Activated effector memory CD4-positive, alpha-beta T cell treated with Interleukin-2 at 50 U/mL for 16 hours (primary cell): ENCODE measurements around the gene SLC35B2.

Experiments used
- DNase-seq: peaks from one replicate; pipeline ENCODE4 v3.0.0-alpha.2; 2020

SLC35B2 gene, protein sequence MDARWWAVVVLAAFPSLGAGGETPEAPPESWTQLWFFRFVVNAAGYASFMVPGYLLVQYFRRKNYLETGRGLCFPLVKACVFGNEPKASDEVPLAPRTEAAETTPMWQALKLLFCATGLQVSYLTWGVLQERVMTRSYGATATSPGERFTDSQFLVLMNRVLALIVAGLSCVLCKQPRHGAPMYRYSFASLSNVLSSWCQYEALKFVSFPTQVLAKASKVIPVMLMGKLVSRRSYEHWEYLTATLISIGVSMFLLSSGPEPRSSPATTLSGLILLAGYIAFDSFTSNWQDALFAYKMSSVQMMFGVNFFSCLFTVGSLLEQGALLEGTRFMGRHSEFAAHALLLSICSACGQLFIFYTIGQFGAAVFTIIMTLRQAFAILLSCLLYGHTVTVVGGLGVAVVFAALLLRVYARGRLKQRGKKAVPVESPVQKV

DNA sequence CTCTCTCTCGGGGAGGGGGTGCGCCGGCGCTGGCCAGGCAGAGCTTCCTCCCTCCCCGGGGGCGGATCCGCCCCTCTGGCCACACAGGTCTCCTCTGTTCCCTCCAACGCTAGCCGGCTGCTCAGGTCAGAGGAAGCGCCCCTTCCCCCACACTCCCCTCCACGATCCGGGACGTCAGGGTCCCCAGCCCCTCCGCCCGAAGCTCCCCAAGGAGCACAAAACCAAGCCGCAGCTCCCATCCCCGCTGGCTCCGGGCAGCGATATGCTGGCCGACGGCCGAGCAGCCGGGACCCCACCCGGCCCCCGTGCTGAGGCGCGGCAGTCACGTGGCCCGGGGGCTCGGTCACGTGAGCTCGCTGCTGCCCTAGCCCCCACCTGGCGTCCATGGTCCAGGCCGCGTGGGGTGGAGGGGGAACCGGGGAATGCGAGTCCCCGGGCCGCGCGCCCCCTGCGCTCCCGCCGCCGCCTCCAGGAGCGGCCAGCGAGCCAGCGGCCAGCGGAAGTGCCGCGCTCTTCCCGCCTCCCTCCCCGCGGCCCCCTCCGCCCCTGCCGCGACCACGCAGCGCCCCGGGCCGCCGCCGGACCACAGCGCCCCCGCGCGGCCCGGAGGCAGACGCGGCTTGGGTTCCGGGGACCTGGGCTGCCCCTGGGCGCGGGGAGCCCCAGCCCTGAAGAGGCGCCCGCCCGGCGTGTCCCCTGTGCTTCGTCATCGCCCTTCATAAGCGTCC is at the start of gene SLC35B2:
TSS of gene SLC35B2 (minus strand) at position 504 of the 728 bp plus-strand sequence. CDS start at position 386, 118 bp downstream.
- DNase-seq, result peak; percentile 62

DNA sequence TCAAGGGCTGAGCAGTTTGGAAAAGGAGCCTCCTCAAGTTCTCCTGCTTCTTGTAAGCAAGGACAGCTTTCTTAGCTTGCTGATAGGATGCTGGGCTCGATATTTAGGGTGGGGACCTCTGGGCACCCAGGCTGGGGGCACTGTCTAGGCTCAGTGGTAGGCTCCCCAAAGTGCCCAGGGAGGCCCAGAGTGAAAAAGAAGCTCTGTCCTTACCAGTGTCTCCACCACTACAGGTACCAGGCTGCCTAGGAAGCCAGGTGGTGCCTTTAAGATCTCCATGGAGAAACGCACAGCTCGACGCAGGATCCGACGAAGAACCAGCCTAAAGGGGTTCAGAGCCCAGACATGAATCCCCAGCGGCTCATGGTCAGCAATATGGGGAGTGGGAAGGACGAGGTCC is 49.4 kb upstream of the SLC35B2 start:
- DNase-seq, result no peak

DNA sequence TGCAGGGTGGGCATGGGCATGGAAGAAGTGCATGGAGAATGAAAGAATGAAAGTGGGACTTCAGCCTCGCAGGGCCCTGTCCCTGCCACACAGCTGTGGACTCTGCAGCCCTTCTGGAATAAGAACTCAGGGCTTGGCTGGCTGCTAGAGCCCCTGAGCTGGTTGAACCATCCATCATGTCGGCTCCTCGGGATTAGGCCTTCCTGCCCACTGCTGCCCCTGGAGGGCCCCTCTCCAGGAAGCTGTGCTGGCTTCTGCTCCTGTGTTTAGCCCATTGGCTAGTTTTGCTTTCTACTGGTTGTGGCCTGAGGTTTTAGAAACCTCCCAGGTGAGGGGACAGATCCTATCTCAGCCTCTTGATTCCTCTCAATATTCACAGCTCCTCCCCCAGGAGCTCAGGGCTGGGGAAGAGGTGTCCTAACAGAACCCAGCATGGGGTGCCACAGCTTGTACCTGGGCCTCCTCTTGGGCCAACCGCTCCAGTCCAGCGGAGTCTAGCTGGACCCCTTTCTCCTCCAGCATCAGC is 47.9 kb upstream of the SLC35B2 start:
- DNase-seq, result no peak

DNA sequence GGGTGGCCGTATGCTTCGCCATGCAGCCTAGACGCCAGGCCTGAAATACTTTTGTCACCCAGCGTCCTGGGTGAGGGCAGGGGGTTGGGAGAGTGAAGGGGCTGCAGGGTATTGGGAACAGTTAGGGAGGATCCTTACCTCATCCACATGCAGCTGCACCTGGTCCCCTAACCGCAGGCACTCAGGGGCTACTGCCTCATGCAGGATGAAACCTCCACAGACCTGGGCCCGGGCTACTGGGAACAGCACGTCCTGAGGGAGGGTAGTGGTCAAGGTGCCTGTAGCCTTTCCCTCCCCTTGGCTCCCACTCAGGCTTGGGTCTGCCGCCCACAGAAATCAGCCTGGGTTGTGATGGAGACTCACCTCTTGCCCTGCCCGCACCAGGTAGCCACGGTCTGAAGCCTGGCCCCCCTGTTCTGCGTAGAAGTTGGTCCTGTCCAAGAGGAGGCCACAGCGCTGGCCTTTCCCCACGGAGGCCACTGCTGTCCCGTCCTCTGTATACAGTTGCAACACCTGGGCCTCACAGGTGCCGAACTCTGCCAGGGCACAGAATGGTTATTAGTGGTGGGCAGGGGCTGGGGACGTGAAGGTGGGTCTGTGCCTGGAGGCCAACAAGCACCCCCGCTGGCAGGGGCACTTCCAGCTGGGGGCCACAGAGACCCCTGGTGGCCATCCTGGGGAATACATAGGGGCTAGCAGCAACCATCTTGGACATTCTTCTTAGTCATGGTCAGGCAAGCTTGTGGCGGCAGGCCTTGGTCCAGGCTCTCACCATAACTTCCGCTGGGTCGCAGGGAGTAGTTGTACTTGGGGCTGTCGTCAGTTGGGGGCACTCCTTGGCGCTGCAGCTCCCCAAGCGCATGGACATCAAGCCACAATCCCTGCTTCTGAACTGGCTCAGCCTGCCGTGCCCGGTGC is 47.2 kb upstream of the SLC35B2 start:
- DNase-seq, result peak; percentile 15

DNA sequence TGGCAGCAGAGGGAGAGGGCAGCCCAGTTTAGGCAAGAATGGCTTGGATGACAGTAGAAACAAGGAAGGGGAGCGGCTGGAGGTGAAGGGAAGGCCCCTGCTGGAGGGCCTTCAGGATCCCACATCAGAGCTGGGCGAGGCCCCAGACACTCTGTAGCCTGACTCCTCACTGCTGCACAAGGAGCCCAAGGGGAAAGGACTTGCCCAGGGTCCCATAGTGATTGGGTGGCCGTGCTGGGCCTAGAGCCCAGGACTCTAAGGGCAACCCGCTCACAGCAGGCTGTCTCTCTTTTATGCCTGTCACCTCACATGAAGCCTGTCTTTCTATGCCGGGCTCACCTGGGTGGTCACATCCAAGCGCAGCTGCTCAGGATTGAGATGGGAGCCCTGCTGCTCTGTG is 46.5 kb upstream of the SLC35B2 start:
- DNase-seq, result no peak

DNA sequence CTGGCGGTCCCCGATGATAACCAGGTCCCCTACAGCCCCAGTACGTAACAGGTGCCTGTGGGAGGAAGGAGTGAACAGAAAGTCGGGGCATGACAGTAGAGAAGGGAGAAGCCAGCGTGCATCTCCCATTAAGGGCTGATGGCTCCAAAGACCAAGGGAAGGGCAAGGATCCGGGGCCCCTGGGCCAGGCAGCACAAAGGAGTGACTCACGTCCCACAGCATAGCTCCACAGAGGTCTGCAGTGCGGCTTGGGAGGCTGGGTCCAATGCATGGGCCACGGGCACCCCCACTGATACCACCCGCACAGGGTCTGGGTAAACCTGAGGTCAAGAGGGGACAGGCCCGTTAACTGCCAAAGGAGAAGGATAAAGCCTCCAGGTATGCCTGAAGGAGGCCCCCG is 45.5 kb upstream of the SLC35B2 start:
- DNase-seq, result no peak

DNA sequence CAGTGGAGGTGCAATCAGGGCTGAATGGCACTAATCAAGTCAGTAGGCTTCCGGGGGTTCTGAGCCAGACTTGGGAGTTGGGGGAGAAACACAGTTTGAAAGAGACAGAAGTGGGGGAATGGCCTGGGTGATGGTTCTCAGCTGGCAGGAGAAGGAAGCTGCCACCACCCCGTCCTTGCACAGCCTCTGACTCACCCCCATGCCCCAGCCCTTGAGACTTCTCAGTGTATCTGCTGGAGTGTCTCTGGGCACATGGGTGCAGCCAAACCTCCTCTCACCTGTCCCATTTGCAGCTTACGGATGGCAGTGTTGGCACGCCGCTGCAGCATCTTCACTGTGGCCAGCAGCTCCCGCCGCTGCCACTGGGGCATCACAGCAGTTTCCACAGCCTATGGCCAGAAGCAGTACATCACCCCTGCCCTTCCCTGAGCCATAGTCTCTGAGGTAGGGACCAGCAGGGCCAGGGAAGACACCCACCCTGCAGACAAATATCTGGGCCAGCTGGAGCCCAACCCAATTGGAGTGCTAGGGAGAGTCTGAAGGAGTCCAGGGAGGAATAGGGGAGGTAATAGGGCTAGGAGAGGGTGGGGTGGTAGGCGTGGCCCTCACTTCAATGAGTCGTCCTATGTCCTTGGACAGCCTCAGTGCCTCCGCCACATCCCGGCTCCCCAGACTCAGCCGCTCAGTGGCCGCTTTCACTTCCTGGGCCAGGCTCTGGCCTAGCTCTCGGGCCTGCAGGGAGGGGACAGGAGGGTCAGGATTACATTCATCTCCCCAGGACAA is 44.6 kb upstream of the SLC35B2 start:
- DNase-seq, result no peak

DNA sequence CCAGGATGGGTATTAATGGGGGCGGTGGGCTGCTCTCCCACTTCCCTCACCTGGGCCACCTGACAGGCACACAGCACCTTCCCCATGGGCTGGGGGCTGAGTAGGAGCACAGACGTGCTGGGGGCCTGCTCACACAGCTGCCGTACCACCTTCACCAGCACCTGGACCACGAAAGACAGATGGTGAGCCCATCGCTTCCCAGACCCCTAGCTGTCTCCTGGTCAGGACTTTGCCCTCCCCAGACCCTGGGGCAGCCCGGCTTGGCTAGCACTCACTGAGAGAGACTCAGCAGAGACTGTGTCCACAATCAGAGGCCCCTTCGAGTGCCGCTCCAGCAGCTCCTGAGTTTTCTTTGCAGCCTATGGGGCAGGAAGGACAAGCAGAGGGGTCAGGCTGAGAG is 43.8 kb upstream of the SLC35B2 start:
- no peak for DNase-seq

DNA sequence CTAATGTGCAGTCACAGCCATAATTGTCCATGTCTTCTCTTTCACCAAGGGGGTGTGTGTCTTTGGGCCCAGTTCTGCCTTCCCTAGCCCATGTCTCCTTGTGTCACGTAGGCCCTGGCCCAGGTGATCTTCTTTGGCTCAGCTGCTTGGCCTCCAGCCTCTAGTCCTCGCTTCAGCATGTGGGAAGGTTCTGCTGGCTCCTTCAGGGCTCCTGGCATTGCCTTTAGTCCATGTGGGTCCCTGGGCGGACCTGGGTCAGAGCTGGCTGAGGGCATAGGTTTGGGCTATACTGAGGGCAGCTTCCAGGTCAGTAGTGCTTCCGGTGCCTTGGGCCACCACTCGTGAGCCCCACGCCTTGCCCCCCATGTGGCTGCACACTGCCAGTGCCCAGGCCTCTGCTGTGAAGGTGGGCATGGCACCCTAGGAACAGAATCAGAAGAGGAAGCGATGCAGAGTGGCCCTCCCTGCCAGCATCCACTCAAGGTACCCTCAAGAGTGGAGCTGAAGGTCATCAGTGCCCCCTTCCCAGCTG is 43.0 kb upstream of the SLC35B2 start:
- DNase-seq, result no peak

DNA sequence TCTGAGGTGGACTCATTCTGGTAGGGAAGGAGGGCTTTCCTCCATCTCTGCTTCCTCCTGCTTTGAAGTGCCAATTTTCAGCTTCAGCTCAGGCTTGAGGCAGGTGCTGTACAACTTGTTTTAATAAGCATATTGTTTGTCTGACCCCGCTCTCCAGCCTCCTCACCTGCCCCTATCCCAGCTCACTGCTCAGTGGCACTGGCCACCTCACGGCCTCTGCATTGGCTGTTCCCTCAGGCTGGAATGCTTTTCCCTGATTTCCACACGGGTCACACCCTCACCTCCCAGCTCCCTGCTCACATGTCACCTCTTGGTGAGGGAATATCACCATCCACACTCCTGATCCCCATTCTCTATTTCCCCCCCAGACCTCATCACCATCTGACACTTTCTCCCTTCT is 41.5 kb upstream of the SLC35B2 start:
- DNase-seq, result no peak

DNA sequence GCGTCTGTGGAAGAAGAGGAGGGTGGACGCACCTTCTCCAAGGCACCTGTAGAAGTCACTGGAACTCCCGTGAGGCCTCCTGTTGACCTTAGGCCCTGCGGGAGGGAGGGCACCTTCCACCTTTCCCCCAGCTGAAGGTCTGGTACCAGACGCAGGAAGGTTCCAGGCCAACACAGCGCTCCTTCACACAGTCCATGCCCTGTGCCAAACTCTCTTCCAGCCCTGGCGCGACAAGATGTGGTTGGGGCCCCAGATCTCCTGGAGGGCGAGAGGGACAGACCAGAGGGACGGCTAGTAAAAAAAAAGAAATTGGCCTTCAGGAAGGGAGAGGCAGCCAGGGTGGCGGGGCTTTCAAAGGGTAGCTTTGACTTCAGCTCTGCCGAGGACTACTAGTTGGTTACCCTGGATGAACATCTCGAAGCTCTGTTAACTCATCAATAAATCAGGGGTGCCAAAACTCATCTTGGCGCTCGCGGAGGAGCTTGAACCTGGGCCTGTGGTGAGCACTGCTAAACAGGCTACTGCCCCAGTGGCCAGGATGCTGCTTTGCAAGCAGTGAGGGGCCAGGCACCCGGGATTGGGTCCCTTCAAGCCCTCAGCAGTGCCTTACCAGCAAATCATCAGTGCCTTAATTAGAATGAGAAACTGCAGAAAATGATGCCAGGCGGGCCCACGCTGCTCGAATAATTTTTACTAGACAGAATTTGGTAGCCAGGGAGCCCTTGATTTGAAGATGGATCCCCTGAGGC is 40.9 kb upstream of the SLC35B2 start:
- no peak for DNase-seq

DNA sequence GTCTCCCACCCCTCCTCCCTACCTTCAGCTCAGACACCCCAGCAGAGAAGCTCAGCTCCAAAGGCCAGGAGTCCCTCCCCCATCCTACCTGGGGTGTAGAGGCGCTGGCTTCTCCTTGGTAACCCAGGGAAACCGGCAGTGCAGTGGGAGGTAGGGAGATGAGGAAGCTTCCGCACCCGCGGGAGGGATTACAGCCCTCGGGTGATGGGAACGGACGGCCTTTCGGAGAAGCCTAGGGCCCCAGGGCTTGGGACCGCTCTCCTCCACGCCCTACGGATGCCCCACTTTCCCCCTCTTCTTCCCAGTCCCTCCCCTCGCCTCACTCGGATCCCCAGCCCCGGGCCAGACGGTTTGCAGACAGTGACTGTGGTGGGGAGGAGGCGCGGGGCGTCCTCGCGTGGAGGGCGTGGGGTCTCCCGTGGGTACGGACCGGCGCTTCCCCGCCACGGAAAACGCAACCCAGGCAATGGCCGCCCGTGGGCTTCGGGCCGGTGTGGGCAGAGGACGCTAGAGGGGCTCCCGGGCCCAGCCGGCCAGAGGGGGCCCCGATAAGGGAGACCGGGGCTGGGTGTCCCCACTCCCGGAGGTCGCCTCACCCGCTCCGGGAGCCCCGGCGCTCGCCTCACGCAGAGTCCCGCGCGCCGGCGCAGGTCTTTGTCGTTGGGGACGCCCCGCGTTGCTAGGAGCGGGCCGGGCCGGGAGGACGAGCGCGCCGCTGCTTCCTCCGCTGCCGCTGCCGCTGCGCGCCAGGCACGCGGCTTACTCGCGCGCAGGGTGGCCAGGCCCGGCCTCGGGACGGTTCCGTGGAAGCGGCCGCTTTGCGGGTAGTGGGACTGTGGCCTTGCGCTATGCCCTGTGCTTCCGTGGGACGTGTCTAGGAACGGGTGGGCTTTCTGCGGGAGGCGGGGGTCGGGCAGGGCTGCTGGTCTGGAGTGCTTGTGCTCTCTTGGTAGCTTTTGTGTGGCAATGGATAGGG is 40.0 kb upstream of the SLC35B2 start:
- DNase-seq, result peak; percentile 13

DNA sequence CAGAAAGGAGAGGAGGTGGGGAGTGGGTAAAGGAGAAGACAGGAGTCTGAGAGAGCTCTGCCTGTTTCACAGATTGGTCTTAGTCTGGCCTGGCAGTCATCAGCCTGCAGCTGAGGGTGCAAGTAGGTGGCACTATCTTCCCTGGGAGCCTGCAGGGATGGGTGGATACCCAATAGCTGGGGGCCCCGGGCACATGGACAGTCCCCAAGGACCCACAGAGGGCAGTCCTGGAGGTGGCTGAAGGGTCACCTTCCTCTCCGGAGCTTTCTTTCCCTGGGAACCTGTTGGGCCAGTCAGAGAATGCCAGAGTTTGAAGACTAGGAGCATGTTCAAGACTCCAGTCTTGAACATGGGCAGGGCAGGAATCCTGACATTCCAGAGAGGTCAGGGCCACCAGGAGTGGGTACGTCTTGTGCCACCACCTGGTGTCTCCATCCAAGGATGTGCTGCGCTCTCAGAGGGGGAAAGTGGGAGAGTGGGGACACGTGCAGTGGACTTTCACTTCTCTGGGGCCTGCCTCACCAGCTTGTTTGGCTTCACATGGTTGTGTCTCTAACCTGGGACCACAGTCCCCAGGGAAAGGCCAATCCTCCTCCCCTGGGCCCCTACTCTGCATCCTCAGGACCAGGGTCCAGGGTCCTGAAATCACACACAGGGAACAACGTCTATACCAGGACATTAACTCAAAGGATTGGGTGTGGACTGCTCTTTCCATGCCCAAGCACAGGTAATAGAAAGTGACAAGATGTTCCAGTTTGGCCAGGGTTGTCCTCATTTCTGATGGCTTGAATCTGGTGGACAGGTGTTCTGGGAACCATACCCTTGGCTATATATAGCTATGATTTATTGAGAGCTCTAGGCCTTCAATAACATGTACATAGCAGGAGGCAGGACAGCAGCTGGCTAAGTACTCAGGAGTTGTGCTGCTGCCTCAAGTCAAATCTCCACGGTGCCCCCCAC is 37.8 kb upstream of the SLC35B2 start:
- no peak for DNase-seq

DNA sequence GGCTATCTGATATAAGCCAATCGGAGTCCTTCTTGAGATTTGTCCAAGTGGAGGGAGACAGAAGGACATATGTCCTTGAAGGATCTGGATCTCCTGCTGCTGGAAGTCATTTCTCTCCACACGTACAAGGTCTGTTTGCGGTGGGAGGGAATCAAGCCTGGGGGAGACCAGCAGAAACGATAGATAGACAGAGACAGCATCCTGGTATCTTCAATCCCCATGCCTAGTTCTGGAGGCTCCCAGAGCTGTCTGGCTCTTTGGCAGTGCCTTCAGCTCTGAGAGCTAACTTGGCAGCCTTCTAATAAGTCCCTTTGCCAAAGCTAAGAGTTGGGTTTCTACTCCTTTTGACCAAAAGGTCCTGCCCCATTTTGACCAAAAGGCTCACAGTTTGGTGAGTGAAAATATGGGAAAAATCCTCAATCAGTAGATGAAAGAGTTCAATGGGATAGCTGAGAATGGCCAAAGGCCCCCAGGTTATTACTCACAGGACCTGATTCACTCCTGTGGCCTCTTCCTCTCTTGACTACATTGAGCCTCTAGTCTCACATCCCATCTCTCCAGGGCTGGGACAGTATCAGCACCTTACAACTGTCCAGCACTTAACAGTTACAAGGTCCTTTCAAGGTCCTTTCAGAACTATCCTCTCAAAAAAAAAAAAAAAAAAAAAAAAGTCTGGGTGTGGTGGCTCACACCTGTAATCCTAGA is 35.5 kb upstream of the SLC35B2 start:
- DNase-seq, result no peak

DNA sequence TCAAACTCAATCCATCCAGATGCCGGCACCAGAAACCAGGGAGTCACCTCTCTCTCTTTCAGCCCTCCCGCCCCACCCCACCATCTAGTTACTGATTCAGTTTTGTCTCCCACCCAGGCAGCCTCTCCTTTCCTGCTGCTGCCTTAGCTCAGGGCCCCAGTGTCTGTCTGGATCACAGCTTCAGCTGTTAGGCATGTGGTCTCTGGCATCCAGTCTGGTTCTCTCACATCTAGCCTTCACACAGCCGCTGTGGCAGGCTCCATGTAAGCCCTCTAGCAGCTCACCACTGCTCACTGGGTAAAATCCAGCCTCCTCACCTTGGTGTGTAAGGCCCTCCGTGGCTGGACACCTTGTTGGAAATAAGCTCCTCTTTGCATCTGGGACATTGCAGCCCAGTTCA is 34.5 kb upstream of the SLC35B2 start:
- DNase-seq, result no peak

DNA sequence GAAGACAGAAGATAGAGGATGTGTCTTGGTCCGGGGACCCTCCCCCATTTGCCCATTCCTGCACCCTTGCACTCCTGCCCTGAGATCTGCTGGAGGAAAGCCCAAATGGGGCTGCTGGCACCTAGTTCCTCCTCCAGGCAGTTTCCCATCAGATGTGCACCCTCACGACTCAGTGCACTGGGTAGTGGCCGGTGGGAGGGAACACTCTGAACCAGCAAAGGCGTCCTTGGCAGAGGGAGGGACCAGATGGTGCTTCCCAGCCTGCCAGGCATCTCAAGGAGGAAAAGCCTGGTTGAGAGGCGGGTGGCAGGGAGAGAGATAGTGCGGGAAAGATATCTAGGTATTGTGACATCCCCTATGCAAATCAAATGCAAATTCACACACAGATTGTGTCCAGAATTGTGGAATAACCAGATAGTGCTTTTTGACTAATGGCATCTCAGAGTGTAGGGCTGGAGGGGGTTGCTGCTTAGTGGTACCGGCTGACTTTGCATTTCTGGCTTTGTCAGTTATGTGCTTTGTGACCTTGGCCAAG is 32.5 kb upstream of the SLC35B2 start:
- no peak for DNase-seq

DNA sequence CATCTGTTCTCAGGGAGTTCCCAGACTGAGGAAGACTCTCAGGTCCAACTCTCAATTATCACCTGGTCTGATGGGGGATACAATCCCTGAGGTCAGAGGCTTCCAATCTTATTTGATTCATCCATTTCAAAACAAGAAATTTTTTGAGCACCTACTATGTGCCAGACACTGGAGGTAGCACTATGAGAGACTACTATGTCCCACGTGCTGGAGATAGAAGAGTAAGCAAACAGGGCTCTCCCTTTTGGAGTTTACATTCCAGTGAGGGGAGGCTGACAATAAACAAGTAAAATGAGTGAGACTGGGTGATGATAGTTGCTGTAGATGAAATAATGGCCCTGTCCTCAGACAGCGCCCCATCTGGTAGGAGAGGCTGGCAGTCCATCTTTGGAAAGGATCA is 29.4 kb upstream of the SLC35B2 start:
- DNase-seq, result no peak

DNA sequence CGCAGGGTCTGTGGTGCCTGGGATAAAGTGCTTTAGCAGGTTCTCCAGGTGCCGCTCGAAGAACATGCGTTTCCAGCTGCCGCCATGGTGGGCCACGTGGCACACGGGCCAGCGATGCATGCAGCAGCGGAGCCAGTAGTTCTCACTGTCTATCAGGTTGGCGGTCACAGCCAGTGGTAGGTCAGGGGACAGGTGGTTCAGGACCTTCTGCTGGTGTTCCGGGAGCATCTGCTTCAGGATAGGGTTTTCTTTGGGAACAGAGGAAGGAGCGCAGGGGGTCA is 28.9 kb upstream of the SLC35B2 start:
- no peak for DNase-seq
